Fibroblast of skin of right quadriceps (primary cell): ENCODE data around the gene PLAC9.
"Not testable (repeated sequence)": the region's sequence is repeated elsewhere in the genome, so short reads cannot be mapped to it uniquely, and the experiment has no call there.

Experiments used
- DNase-seq: peaks from one replicate; pipeline ENCODE4 v3.0.0-alpha.2; 2013

The PLAC9 gene, protein sequence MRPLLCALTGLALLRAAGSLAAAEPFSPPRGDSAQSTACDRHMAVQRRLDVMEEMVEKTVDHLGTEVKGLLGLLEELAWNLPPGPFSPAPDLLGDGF

DNA sequence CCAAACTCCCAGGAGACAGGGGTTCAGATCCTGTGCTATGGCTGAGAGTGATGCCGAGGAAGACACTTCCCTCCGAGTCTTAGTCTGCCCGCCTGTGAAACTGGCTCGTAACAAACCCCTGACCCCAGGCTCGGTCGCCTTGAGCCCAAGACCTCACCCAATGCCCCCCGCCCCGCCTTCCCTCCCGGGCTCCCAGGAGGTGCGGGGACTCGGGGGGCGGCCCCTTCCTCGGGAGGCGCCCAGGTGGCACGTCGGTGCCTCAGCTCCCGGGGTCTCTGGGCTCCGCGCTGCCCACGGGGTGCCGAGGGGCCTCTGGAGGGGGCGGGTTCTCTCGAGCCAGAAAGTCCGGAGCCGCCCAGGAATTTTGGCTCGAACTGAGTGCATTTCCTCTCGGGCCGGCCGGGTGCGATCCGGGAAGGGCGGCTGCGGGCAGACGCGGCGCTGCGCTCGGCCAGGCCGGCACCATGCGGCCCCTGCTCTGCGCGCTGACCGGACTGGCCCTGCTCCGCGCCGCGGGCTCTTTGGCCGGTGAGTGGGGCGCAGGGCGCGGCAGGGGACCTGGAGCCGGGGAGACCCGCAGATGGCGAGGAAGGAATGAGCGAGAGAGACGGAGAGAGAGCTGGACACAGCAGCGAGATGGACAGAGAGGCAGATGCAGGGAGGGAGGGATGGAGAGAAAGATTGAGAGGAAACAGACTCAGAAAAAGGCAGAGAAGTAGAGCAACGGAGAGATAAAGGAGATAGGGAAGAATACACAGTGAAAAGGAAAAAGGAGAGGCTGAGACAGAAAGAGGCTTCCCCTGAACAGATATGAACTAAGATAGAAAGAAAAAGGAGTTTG, at the start of gene PLAC9:
PLAC9 (plus strand) TSS at position 432 of the 841 bp plus-strand sequence; CDS start at position 465, 33 bp downstream.
- DNase-seq: no peak

DNA sequence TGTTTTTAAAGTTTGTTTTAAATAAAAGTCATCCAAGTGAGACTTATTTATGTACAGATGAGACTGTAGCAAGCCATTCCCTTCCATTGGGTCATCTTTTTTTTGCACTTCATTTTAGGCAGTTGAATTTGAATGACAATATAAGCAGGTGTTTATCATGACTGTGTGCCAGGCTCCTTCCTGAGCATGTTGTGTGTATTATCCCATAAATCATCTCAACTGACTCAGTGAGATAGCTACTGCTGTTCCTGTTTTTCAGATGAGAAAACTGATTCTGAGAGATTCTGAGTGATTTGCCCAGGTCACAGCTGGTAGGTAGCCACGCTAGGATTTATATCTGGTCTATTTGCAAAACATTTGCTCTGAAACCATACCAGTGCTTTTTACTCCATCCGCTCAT, 42.4 kb upstream of the PLAC9 start:
- no peak for DNase-seq

DNA sequence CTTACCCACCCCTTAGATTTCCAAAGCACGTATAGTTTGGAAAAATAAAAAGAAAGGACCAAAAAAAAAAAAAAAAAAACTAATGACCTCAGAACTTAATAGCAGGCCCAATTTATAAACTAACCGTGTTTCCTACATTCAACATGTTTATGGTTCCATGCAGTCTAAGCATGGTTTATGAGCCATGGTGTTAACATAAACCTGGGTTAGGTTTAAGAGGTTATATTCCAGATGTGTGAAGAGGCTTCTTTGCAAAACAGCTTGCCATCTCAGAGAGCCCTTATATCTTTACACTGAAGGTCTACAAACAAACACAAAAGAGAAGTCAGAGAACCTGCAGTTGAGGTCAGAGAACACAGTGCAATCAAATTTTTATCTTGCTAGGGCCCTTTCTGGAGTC, 38.3 kb upstream of the PLAC9 start:
- DNase-seq: no peak

DNA sequence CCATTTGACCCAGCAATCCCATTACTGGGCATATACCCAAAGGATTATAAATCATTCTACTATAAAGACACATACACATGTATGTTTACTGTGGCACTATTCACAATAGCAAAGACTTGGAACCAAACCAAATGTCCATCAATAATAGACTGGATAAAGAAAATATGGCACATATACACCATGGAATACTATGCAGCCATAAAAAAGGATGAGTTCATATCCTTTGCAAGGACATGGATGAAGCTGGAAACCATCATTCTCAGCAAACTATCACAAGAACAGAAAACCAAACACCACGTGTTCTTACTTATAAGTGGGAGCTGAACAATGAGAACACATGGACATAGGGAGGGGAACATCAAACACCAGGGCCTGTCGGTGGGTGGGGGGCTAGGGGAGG, 34.3 kb upstream of the PLAC9 start:
- DNase-seq: not testable (repeated sequence)

DNA sequence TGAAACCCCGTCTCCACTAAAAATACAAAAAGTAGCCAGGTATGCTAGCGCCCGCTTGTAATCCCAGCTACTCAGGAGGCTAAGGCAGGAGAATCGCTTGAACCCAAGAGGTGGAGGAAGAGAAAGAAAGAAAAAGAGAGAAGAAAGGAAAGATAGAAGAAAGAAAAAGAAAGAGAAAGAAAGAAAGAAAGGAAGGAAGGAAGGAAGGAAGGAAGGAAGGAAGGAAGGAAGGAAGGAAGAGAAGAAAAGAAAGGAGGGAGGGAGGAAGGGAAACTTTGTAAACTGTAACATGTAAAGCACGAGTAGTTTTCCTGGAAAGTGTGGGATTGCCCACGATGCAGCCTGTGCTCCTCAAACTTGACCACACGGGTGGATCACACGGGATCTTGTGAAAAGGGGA, 33.2 kb upstream of the PLAC9 start:
- not testable (repeated sequence) for DNase-seq

DNA sequence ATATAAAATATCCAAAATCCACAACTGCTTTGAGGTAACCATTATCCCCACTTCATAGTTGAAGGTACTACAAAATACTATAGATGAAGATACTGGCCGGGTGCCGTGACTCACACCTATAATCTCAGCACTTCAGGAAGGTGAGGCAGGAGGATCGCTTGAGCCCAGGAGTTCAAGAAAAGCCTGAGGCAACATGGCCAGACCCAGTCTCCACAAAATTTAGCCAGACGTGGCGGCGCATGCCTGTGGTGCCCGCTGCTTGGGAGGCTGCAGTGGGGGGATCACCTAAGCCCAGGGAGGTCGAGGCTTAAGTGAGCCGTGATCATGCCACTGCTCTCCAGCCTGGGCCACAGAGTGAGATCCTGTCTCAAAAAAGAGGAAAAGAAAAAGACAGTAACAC, 32.4 kb upstream of the PLAC9 start:
- no peak for DNase-seq

DNA sequence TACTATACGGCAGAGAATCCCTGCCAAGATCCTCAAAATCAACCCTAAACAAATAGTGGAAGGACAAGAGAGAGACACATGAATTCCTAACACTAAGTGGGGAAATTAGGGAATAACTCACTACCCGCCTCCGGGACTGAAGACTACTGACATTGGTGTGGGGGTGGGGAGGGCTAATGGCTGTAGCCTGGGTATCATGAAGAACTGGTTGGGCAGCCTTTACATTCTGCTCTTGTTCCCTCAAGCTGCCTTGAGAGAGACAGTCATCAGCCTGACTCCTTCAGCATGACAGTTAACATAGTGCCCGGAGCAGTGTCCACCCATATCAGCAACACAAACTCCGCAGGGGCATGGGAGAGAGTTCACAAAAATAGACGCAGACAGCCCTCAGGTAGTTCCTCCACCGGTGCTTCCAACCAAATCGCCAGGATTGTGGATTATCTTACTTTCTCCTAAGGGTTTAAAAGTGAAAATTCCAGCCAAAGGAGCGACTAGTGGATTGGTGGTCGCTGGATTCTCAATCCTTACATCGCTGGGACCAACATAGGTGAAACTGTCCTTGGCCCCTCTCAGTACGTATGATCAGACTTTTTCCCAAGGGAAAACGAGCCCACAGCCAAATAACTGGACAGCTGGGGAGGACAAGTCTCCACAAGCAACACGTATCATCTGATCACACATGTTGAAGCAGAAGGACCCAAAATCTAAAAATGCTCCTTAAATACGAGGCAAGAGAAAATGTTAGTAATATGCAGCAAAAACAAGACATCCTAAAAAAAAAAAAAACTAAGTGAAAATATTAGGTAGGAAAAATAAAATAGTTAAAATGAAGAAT, 31.5 kb upstream of the PLAC9 start:
- no peak for DNase-seq

DNA sequence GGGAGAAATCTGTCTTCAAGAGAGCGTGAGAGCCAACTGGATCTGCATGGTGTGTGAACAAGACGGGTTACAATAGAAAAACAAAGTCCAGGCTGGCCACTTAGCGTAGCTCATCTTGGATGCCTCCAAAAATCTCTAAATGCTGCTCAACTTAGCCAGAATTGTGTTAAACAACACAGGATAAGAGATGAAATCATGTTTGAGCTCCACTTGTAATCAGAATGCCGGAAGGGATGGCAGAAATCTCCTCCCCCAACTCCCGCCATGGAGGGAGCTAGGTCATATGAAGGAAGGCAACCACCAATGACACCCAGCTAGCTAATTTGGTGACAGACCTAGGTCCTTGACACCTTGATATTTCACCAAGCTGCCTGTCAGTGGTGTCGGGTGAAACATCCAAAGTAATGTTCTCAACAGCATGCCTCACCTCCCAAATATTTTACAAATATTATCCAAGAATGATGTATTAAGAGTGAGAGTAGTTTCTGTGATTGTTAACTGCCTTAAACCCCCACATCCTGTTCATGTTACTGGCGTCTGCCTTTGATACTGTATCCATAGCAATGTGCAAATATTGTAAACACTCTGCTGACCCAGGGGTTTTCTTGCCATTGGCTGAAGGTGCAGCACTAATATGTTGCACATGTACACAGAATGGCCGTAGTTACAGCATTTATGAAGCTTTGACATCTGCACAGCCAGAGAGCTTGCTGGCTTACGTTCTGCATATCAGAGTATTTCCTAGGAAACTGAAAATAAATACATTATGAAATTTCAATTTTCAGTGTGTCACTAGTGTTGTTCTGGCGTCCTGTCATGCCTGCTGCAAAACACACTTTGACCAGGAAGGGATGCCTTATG, 28.2 kb upstream of the PLAC9 start:
- peak; percentile 90 for DNase-seq

DNA sequence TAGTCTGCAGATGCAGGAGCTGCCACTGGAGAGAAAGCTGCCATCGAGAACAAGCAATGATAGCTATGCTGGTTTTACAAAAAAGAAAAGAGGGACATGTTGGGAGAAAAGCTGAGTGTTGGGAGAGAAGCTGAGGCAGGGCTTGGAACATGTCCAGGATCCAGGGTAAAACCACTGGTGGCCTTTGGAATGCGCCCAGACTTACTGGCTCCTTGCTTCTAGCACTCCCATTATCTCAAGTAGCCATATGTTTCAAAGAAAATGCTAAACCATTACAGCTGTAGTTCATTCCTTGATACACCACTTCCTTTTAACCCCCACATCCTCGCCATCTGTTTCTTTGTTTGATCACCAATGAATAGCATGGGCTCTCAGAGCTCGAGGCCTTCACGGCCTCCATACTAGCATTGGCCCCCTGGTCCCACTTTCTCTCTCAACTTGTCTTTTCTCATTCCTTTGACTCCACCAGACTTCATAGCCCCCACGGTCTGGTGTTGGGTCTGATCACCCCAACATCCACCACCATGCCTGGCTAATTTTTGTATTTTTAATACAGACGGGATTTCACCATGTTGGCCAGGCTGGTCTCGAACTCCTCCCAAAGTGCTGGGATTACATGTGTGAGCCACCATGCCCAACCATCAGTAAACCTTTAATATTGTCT, 23.8 kb upstream of the PLAC9 start:
- no peak for DNase-seq

DNA sequence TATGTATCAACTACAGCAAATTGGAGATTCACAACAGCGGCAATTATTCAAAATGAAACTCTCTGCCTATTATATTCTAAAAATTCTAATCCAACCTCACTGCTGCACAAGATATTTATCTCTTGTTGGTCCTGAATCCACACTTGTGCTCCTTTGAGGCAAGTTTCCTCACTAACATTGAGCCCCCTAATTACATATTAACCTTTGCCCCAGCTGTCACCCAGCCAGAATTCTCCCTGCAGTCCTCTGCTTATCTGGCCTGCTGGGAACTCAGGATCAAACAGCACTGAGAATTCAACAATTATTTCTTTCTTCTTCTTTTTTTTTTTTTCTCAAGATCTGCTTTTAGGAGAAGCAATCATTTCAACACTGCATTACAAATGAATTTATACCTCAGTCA, 21.5 kb upstream of the PLAC9 start:
- no peak for DNase-seq

DNA sequence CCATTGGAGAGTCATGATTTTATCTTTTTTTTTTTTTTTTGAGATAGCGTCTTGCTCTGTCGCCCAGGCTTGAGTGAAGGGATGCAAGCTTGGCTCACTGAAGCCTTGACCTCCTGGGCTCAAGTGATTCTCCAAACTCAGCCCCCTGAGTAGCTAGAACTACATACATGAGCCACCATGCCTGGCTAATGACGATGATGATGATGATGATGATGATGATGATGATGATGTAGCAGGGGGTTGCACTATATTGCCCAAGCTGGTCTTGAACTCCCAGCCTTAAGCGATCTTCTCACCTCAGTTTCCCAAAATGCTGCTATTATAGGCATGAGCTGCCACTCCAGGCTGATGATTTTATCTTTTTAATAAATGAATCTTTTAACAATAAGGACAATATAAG, 13.9 kb upstream of the PLAC9 start:
- DNase-seq: no peak

DNA sequence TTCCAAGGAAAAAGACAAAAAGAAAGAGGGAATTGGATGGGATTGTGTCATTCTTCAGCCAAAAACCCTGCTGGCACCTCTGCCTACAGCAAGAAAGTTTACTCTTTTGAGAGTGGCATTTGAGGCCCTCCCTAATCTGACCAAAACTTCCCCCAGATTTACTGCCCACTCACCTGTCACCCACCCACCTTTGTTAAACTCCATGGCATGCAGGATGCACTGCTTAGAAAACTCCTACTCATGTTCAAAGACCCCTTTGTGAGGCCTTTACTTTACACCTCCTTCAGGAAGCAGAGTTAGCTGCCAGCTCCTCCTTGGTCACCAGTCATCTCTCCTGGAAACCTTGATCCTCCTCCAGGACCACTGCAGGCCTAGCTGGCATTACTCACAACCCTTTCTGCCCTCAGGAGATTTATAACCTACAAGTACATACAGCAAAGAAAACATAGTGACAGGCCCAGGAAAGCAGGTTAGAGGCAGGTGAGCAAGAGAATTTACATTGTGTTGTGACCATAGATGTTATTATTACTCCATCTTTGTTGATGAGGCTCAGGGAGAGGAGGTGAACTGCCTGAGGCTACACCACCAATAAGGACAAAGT, 10.3 kb upstream of the PLAC9 start:
- DNase-seq: no peak

DNA sequence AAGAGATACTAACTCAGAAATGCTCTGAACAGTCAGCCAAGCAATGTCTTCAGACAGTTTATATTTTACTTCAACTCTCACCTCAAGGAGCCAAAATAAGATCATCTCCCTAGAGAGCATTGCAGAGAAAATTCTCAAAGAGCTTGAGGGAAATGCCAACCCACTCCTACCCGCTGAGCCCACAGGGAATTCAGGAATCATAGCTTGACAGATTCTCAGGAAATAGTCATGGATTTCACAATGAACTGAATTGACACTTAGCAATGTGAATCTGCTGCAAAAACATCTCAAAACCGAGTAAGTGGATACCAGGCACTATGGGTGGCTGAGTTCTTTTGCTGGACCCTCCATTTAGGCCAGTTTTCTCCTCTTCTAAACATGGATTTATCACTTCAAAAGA, 9.8 kb upstream of the PLAC9 start:
- peak; percentile 51 for DNase-seq

DNA sequence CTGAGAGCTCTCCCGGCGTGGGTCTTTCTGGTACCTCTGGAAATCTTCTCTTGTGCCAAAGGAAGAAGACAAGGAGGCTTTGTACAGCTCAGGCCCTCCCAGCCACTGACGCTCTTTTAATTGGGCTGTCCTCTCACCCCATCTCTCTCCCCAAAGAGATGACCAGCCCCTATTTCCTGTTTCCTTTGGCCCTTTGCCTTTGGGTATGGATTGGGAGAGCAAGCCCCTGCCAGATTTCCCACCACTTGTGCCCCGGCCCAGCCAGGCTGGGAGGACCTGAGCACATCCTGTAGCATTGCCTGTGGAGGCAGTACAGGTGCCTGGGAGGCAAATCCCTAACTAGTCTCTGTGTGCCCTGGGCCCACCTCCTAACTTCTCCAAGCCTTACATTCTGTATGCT, 5.7 kb upstream of the PLAC9 start:
- no peak for DNase-seq

DNA sequence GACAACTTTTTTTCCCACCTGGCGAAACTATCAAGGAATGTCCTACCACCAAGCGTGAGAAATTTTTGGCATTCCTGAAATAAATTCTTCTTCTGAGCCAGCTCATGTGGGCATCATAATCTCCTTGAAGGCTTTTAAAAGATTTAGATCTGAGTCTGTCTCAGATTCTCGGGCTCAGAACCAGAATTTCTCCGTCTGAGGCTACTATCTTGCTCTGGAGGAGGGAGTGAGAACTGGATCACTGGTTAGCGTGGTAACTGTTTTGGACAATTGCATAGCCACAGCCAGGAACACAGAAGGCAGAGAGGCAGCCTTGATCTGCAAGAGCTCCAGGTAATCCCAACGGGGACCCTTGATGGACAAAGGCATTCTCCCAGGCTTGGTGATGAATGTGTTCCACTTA, 1.0 kb upstream of the PLAC9 start:
- DNase-seq: no peak

DNA sequence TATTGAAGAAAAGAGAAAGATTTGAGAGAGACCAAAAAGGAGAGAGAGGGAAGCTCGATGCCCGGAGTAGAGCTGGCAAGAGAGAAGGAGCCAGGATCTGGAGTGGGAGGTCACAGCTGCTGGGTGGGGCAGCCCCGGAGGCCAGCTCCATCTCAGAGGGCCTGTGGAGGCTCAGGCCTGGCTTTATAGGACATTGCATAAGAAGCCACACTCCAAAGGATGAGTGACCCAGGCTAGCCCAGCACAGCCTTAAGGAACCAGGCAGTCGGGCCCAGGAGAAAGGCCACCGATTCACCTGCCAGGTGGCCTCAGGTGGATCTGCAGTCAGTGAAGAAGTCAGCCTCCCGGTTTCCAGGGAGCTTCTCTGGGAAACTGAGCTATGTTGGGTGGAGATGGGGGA, 676 bp downstream of the PLAC9 start:
- no peak for DNase-seq

DNA sequence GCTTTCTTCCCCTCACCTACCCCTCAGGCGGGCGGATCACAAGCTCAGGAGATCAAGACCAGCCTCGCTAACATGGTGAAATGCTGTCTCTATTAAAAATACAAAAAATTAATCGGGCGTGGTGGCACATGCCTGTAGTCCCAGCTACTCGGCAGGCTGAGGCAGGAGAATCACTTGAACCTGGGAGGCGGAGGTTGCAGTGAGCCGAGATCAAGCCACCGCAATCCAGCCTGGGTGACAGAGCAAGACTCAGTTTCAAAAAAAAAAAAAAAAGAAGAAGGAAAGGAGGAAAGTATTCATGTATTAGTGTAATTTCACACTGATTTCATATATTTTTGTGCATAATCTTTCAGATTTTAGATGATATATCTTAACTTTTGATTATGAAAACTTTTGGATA, 1.2 kb downstream of the PLAC9 start:
- DNase-seq: not testable (repeated sequence)

DNA sequence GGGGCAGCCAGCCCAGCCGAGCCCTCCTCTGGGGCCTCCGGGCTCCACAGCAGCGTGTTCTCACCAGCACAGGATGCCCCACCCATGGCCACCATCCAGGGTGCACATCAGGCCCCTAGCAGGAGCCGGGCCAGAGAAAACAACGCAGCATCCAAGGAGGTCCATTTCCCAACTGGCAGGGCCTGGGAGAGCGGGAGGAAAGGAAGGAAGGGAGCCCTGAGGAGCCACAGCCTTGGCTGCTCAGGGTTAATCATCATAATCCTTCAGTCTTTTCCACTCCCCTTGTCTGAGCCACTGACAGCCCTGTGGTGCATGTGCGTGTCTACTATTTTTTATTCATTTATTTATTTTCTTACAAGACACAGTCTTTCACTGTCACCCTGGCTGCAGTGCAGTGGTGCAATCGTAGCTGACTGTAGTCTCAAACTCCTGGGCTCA, 3.6 kb downstream of the PLAC9 start:
- DNase-seq: peak; percentile 86

DNA sequence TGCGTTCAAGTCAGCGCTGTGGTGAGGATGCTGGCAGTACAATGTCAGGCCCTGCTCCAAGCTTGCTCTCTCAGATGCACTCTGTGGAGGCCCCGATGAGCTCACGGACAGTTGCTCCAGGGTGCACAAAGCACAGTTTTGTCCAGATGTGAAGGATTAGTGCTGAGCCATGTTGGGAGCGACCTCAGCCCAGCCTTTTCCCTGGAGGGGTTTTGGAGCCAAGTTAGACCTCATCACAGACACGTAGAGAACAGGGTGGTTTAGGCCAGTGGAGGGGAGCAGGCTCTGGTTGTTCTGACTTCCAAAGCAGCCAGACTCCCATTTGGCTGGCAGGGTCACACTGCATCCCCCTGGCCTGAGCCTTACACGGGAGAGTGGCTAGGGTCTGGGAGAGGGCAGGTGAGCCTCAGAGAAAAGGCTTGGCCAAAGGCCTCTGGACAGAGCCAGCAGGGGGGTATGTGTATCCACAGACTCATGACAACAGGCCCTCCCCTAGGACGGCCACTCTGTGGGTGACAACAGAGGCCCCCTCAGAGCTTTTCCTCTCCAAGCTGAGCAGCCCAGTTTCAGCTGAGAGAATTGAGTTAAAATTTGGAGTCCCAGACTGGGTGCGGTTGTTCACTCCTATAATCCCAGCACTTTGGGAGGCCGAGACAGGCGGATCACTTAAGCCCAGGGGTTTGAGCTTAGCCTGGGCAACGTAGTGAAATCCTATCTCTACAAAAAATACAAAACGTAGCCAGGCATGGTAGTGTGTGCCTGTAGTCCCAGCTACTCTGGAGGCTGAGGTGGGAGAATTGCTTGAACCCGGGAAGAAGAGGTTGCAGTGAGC, 4.7 kb downstream of the PLAC9 start:
- DNase-seq: peak; percentile 68

DNA sequence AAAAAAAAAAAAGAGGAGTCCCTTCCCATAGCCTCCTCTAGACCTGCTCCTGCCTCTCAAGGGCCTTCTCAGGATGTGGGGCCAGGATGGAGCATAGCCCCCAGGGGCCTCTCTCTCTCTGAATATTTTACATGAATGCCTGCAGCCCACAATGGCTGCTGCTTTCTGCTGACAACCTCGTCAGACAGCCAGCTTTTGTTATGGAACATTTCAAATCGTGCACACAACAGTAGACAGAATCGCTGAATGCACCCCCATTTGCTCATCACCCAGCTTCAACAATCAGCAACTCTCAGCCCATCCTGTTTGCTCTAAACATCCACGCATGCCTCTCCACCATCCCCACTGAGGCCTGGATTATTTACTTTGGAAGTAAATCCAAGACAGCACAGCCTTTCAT, 5.4 kb downstream of the PLAC9 start:
- DNase-seq: no peak

DNA sequence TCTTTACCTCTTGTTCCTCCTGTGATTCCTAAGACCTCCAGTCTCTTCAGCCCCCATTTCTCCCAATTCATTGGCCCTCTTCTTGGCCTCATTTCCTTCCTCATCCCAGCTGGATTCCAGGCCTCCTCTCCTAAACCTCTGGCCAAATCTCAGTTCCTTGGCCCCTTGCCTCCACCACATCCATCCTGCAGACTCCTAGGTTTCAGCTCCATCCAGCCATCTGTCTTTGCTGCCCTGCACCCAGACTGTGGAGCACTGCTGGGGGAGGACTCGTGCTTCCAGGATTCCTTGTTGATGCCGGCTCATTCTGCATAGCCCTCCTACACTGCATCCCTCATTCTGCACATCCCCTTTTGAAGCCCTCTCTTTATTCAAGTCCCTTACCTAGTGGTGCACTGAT, 6.7 kb downstream of the PLAC9 start:
- DNase-seq: no peak
